Upper lobe of left lung (tissue), 6 donors: Measurements from ENCODE around the gene GALNT13. TPM values are rescaled to one million over a fixed set of nuclear protein-coding genes. Genes with fewer than 3 reads are reported as not detected.

Experiments used
- ATAC-seq, 2 donors: fragments of 200-7000 bp; cut with Tn5 transposase; one replicate each; pipeline ENCODE4 v1.9.1; 2022; ENCODE audit warnings: mild to moderate bottlenecking in 2 of 2, moderate library complexity in 2 of 2; ENCODE audit not compliant: low FRiP score in 2 of 2
- DNase-seq, 2 donors: peaks; one replicate each; pipeline ENCODE4 v3.0.0-alpha.2; 2019 to 2020
- H3K27ac ChIP-seq, 4 donors: fragments of 200-600 bp; sonication (generic); one replicate each; pipeline ENCODE4 v1.5.1; 2016 to 2019
- H3K27me3 ChIP-seq, 4 donors: fragments of 200-600 bp; sonication (generic); one replicate each; pipeline ENCODE4 v1.5.1; 2017 to 2019
- H3K36me3 ChIP-seq, 4 donors: fragments of 200-600 bp; sonication (generic); one replicate each; pipeline ENCODE4 v1.5.1; 2016 to 2019
- H3K4me1 ChIP-seq, 4 donors: fragments of 200-600 bp; sonication (generic); one replicate each; pipeline ENCODE4 v1.5.1; 2018 to 2019
- H3K4me3 ChIP-seq, 4 donors: fragments of 200-600 bp; sonication (generic); one replicate each; pipeline ENCODE4 v1.5.1; 2017 to 2019; ENCODE audit warnings: mild to moderate bottlenecking in 2 of 4, moderate library complexity in 1 of 4
- H3K9me3 ChIP-seq, 4 donors: fragments of 200-600 bp; sonication (generic); one replicate each; pipeline ENCODE4 v1.5.1; 2018 to 2019
- EP300 ChIP-seq, 4 donors: sonication (generic); formaldehyde crosslinking; IDR thresholded peaks; one replicate each; pipeline ENCODE4 v1.5.1; 2017; ENCODE audit warnings: antibody characterized with exemption in 4 of 4, control low read depth in 2 of 4
- POLR2A ChIP-seq, 4 donors: fragments of 450-650 bp; IDR thresholded peaks; one replicate each; pipeline ENCODE4 v1.5.1; 2016 to 2017; ENCODE audit warnings: antibody characterized with exemption in 4 of 4, mild to moderate bottlenecking in 2 of 4
- POLR2AphosphoS5 ChIP-seq, 2 donors: sonication (generic); formaldehyde crosslinking; IDR thresholded peaks; one replicate each; pipeline ENCODE4 v1.5.1; 2017; ENCODE audit warnings: antibody characterized with exemption in 2 of 2
- WGBS, 2 donors: methylation state at CpG; one replicate each; pipeline ENCODE4 v1.1.5; 2017 to 2018; 5-methylcytosine and 5-hydroxymethylcytosine counted together
- total RNA-seq, 6 donors: library from RNA; depleted of rRNA in 4 of 6; stranded (reverse); fragments of >200 nt in 4 of 6; gene quantifications; one replicate each; pipeline versions ENCODE4 v1.1.0 to v1.2.1, GENCODE V29; 2016 to 2021
- TF ChIP-seq, protein P1 (sequence below), 6 experiments: fragments of 450-650 bp in 4 of 6; fragments of 200-600 bp in 2 of 6; sonication (generic) in 2 of 6; IDR thresholded peaks; one replicate each; pipeline ENCODE4 v1.5.1; 2016 to 2019; ENCODE audit warnings: antibody characterized with exemption in 6 of 6
- donor health status: DM: no; HTN: no; CAD: no; lungs with moderate emphysema.
- donor health status: DM: no; HTN: yes; CAD: no; lungs with severe emphysema.

The GALNT13 gene
- total RNA-seq, 6 donors from 2014 or later = 1.6 to 4.1 (median 2.8) TPM

DNA sequence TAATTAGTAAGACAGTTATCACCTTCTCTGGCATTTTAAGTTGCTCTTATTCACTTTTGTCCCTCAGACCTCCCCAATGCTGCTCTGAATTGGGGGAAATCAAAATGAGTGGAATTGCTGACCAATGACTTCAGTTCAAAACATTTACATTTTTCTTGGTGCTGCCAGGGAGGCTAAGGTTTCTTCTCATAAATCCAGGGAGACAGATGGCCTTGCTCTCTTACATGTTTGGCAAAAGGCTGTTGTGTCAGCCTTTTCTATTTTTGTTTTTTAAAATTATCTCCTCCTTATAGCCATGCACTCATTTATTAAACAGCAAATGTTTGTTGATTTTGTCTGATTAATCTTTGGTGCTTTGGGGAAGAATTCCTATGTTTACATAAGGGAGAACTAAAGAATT lies 82.0 kb downstream of the GALNT13 start:
- no peaks in the 10 kb centered on the region for H3K36me3 ChIP-seq
- H3K4me1 ChIP-seq = no peaks in the 10 kb centered on the region
- H3K9me3 ChIP-seq = no peaks in the 10 kb centered on the region
- no peak for DNase-seq
- no peak overlapping the region for H3K4me3 ChIP-seq
- no peak for ATAC-seq
- H3K27me3 ChIP-seq = no peaks in the 10 kb centered on the region
- H3K27ac ChIP-seq = no peak overlapping the region
- TF ChIP-seq POLR2A (IDR thresholded peaks at IDR 0.05) (no peak), EP300 (IDR thresholded peaks at IDR 0.05) (no peak), POLR2AphosphoS5 (IDR thresholded peaks at IDR 0.05) (no peak)
- TF ChIP-seq, protein P1, sequence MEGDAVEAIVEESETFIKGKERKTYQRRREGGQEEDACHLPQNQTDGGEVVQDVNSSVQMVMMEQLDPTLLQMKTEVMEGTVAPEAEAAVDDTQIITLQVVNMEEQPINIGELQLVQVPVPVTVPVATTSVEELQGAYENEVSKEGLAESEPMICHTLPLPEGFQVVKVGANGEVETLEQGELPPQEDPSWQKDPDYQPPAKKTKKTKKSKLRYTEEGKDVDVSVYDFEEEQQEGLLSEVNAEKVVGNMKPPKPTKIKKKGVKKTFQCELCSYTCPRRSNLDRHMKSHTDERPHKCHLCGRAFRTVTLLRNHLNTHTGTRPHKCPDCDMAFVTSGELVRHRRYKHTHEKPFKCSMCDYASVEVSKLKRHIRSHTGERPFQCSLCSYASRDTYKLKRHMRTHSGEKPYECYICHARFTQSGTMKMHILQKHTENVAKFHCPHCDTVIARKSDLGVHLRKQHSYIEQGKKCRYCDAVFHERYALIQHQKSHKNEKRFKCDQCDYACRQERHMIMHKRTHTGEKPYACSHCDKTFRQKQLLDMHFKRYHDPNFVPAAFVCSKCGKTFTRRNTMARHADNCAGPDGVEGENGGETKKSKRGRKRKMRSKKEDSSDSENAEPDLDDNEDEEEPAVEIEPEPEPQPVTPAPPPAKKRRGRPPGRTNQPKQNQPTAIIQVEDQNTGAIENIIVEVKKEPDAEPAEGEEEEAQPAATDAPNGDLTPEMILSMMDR (IDR thresholded peaks at IDR 0.05) = no peak

DNA sequence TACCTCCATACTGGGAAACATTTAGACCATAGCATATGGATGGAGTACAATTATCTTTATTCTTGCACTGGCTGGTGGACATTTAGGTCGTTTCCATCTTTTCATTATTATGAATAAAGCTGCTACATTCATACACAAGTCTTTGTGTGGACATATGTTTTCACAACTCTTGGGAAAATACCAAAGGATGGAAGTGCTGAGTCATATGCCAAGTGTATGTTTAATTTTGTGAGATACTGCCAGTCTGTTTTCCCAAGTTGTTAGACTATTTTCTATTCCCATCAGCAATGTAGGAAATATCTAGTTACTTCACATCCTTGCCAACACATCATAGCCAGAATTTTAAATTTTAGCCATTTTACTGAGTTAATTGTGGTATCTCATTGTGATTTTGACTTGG lies 91.5 kb downstream of the GALNT13 start:
- ATAC-seq = no peak
- H3K4me1 ChIP-seq = no peaks in the 10 kb centered on the region
- no peak overlapping the region for H3K27ac ChIP-seq
- peaks cover 0 to 11% (median 0%) of the 10 kb centered on the region in 4 donors for H3K9me3 ChIP-seq
- no peak overlapping the region for H3K4me3 ChIP-seq
- WGBS, 2 donors = 47 to 50% methylated on average over 1 of the region's 1 CpG
- no peaks in the 10 kb centered on the region for H3K36me3 ChIP-seq
- TF ChIP-seq, protein P1 (IDR thresholded peaks at IDR 0.05) = no peak
- TF ChIP-seq POLR2A (IDR thresholded peaks at IDR 0.05) (no peak), EP300 (IDR thresholded peaks at IDR 0.05) (no peak), POLR2AphosphoS5 (IDR thresholded peaks at IDR 0.05) (no peak)
- H3K27me3 ChIP-seq = no peaks in the 10 kb centered on the region
- DNase-seq = no peak

DNA sequence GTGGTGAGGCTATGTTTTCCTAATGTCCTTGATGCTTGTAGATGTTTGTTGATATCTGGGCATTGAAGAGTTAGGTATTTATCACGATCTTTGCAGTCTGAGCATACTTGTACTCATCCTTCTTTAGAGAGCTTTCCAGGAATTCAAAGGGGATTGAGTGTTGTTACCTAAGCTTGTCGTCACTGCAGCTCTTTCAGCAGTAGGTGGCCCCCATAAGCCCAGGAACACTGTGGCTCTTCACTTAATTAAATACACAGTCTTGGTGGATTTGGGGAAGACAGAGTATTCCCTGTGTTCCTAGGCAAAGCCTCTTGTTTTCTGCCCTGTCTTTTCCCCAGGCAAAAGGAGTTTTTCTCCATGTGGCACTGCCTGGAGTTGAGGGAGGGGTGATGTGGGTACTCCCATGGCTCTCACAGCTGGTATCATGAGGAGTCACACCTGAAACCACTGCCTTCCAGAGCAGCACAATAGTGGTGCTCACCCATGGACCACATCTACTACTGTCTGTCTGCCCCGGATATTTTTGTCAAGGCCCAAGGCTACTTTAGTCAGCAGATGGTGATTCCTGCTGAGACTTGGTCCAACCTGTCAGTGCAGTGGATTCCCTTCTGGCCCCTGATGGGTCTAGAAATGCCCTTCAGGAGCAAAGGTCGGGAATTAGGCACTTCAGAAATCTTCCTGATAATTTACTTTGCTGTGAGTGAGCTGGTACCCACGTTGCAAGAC lies 95.7 kb downstream of the GALNT13 start:
- Histone ChIP-seq H3K4me1 (no peaks in the 10 kb centered on the region), H3K27me3 (no peaks in the 10 kb centered on the region), H3K9me3 (no peaks in the 10 kb centered on the region), H3K27ac (no peak overlapping the region), H3K36me3 (no peaks in the 10 kb centered on the region), H3K4me3 (no peak overlapping the region)
- ATAC-seq (no peak), DNase-seq (no peak)
- TF ChIP-seq EP300 (IDR thresholded peaks at IDR 0.05) = no peak
- no peak for TF ChIP-seq POLR2AphosphoS5 (IDR thresholded peaks at IDR 0.05)
- TF ChIP-seq, protein P1 (IDR thresholded peaks at IDR 0.05) = no peak
- no peak for TF ChIP-seq POLR2A (IDR thresholded peaks at IDR 0.05)
- 61 to 68% methylated on average over 3 to 5 of the region's 5 CpGs for WGBS, 2 donors

DNA sequence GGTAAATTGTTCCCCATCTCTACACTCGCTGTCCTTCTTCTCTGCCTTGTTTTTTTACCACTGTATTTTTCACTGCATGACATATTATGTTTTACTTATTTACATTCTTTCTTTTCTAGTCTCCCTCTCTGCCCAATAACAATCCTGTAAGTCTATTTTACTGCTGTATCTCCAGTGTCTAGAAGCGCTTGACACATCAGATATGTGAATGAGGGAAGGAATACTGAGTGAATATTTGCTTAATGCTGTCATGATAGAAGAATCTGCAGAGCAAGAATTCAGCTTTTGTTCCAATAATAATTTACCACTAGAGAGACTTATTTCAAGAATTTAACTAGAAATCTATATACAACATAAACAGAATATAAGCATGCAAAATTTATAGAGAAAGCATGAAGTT lies 99.5 kb downstream of the GALNT13 start:
- 65 to 71% methylated on average over 2 of the region's 2 CpGs for WGBS, 2 donors
- no peaks in the 10 kb centered on the region for H3K36me3 ChIP-seq
- H3K27me3 ChIP-seq = no peaks in the 10 kb centered on the region
- TF ChIP-seq, protein P1 (IDR thresholded peaks at IDR 0.05) = no peak
- TF ChIP-seq EP300 (IDR thresholded peaks at IDR 0.05) (no peak), POLR2A (IDR thresholded peaks at IDR 0.05) (no peak), POLR2AphosphoS5 (IDR thresholded peaks at IDR 0.05) (no peak)
- ATAC-seq = no peak
- H3K27ac ChIP-seq = no peak overlapping the region
- H3K4me3 ChIP-seq = no peak overlapping the region
- H3K9me3 ChIP-seq = no peaks in the 10 kb centered on the region
- H3K4me1 ChIP-seq = no peaks in the 10 kb centered on the region
- no peak for DNase-seq

DNA sequence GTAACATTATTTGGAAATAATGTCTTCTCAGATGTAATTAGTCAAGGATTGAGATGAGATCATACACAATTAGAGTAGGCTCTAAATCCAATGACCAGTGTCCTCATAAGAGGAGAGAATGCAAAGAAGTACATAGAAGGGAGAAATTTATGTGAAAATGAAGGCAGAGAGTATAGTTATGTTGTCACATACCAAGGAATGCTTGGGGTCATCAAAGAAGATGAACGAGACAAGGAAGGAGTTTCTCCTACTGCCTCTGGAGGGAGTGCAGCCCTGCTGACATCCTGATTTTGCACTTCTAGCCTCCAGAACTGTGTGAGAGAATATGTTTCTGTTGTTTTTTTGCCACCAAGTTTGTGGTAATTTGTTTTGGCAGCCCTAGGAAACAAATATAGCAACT lies 100.1 kb downstream of the GALNT13 start:
- no peak overlapping the region for H3K27ac ChIP-seq
- no peak overlapping the region for H3K4me3 ChIP-seq
- no peaks in the 10 kb centered on the region for H3K4me1 ChIP-seq
- DNase-seq = no peak
- WGBS, 2 donors = 42 to 43% methylated on average over 1 of the region's 1 CpG
- no peak for ATAC-seq
- TF ChIP-seq POLR2AphosphoS5 (IDR thresholded peaks at IDR 0.05) = no peak
- no peak for TF ChIP-seq EP300 (IDR thresholded peaks at IDR 0.05)
- TF ChIP-seq, protein P1 (IDR thresholded peaks at IDR 0.05) = no peak
- TF ChIP-seq POLR2A (IDR thresholded peaks at IDR 0.05) = no peak
- H3K27me3 ChIP-seq = no peaks in the 10 kb centered on the region
- H3K9me3 ChIP-seq = no peaks in the 10 kb centered on the region
- no peaks in the 10 kb centered on the region for H3K36me3 ChIP-seq
